GM12878 (cell line): ENCODE data around the gene ERN1. TPM values are rescaled to one million over a fixed set of nuclear protein-coding genes. Genes with fewer than 3 reads are reported as not detected.

Source experiments
- CBX5 ChIP-seq: sonication (generic); IDR thresholded peaks from 2 replicates; pipeline ENCODE4 v1.6.1; 2016; ENCODE audit warnings: low read depth, moderate library complexity, mild to moderate bottlenecking, inconsistent platforms
- POLR2AphosphoS2 ChIP-seq: IDR thresholded peaks from 2 replicates; pipeline ENCODE4 v1.6.1; 2011; ENCODE audit warnings: low read depth, mild to moderate bottlenecking, low read length, improper control_type of control experiment, moderate library complexity
- TAF1 ChIP-seq: IDR thresholded peaks from 2 replicates; pipeline ENCODE4 v1.6.1; 2011; ENCODE audit warnings: mild to moderate bottlenecking, low read depth, low read length, borderline replicate concordance
- ZBTB11 ChIP-seq: fragments of 450-650 bp; formaldehyde crosslinking; IDR thresholded peaks from 2 replicates; pipeline ENCODE4 v1.5.0; 2022; ENCODE audit warnings: mild to moderate bottlenecking, missing genetic modification characterization
- polyA plus RNA-seq, 11 experiments: library from polyadenylated mRNA; depleted of rRNA in 4 of 11; unstranded in 6 of 11; stranded (reverse) in 5 of 11; fragments of >200 nt; fragmentation: Nextera tagmentation in 4 of 11; fragmentation: Illumina TruSeq in 1 of 11; extraction: Ambion mirVana in 4 of 11; extraction: Trizol in 1 of 11; gene quantifications; 1 replicate in 1 of 11; 2 replicates in 10 of 11; pipeline versions ENCODE4 v1.2.1 to v1.2.3, GENCODE V29; 2011 to 2016; ENCODE audit warnings: inconsistent platforms in 2 of 11, missing spikeins in 2 of 11, low read depth in 1 of 11
- total RNA-seq, 4 experiments: library from RNA; depleted of rRNA in 3 of 4; stranded (reverse); fragments of >200 nt in 3 of 4; fragmentation: Illumina TruSeq in 1 of 4; extraction: Trizol in 1 of 4; gene quantifications; 2 replicates each; pipeline versions ENCODE4 v1.2.1 to v1.2.3, GENCODE V29; 2013 to 2021

The ERN1 gene
- total and polyA plus RNA-seq, 10 of the 15 experiments (the other 5 are each of a cell fraction or from before 2014, with no cell fraction given): 2.6 to 19.2 (median 7.6) TPM

- no peak for TF ChIP-seq ZBTB11 (CRISPR knock-in tag)
- no peak for TF ChIP-seq CBX5
- TF ChIP-seq TAF1: no peak
- no peak for TF ChIP-seq POLR2AphosphoS2
These were observed 130.0 kb downstream of the ERN1 start (continued) for GRCh38 chr17:63999680-64000531.
